Activated CD8-positive, alpha-beta memory T cell treated with anti-CD3 and anti-CD28 coated beads, Interleukin-2, amount 50 U/mL, for 48 hours (primary cell): Measurements from ENCODE around the gene NUDT3.

Experiments used
- DNase-seq: peaks from one replicate; pipeline ENCODE4 v3.0.0-alpha.2; 2020

NUDT3 gene

GRCh38 chr6:34317882-34318498, 74.5 kb downstream of the NUDT3 start:
- DNase-seq = no peak

GRCh38 chr6:34317172-34317477, 75.3 kb downstream of the NUDT3 start:
- DNase-seq = no peak

- DNase-seq = no peak
Observed at GRCh38 chr6:34316431-34317171, 75.9 kb downstream of the NUDT3 start.

GRCh38 chr6:34315780-34316179, 76.7 kb downstream of the NUDT3 start:
- DNase-seq = no peak

- no peak for DNase-seq
Observed at GRCh38 chr6:34315256-34315655, 77.2 kb downstream of the NUDT3 start.

- DNase-seq = no peak
Observed at GRCh38 chr6:34312259-34312658, 80.2 kb downstream of the NUDT3 start.

GRCh38 chr6:34310817-34311216, 81.7 kb downstream of the NUDT3 start:
- DNase-seq = no peak

- DNase-seq = no peak
Observed at GRCh38 chr6:34308483-34308882, 84.0 kb downstream of the NUDT3 start.

- DNase-seq = no peak
Observed at GRCh38 chr6:34305982-34306708, 86.3 kb downstream of the NUDT3 start.

- DNase-seq = no peak
Observed at GRCh38 chr6:34305497-34305896, 87.0 kb downstream of the NUDT3 start.

- no peak for DNase-seq
Observed at GRCh38 chr6:34304164-34304563, 88.3 kb downstream of the NUDT3 start.

- no peak for DNase-seq
Observed at GRCh38 chr6:34302929-34303328, 89.5 kb downstream of the NUDT3 start.

GRCh38 chr6:34301408-34301807, 91.1 kb downstream of the NUDT3 start:
- no peak for DNase-seq

GRCh38 chr6:34300332-34300751, 92.1 kb downstream of the NUDT3 start:
- DNase-seq = no peak

GRCh38 chr6:34298941-34299340, 93.5 kb downstream of the NUDT3 start:
- no peak for DNase-seq

GRCh38 chr6:34295721-34296120, 96.7 kb downstream of the NUDT3 start:
- no peak for DNase-seq

- DNase-seq = no peak
Observed at GRCh38 chr6:34292954-34293353, 99.5 kb downstream of the NUDT3 start.

- DNase-seq = no peak
Observed at GRCh38 chr6:34289137-34289536, 103.3 kb downstream of the NUDT3 start.

- no peak for DNase-seq
Observed at GRCh38 chr6:34288581-34288980, 103.9 kb downstream of the NUDT3 start.

- DNase-seq = no peak
Observed at GRCh38 chr6:34285448-34286164, 106.9 kb downstream of the NUDT3 start.

- no peak for DNase-seq
Observed at GRCh38 chr6:34284563-34285447, 107.7 kb downstream of the NUDT3 start.

- no peak for DNase-seq
Observed at GRCh38 chr6:34281702-34282334, 110.7 kb downstream of the NUDT3 start.
